Kidney (tissue), 14 donors: ENCODE data around the gene TMEM238L. TPM values are rescaled to one million over a fixed set of nuclear protein-coding genes. Genes with fewer than 3 reads are reported as not detected.

Experiments used
- DNase-seq, 5 donors: peaks; one replicate each; pipeline ENCODE4 v3.0.0-alpha.2; 2013 to 2020
- FAIRE-seq: peaks from 2 replicates; lab custom pipeline; 2012; peaks lifted over from hg19 to GRCh38; lab: Jason Lieb, UNC
- H3K27ac ChIP-seq, 2 donors: one replicate each; pipeline ENCODE4 v1.7.0; 2013; ENCODE audit warnings: low read depth in 2 of 2, low read length in 2 of 2, inconsistent platforms in 1 of 2
- H3K27me3 ChIP-seq: one replicate; pipeline ENCODE4 v1.7.1; 2013; ENCODE audit warnings: low read length, inconsistent platforms; ENCODE audit not compliant: control insufficient read depth, insufficient read depth
- H3K36me3 ChIP-seq, 3 donors: one replicate each; pipeline versions ENCODE4 v1.7.0 to v1.7.1; 2013; ENCODE audit warnings: low read length in 3 of 3, control low read depth in 1 of 3, inconsistent platforms in 1 of 3; ENCODE audit not compliant: insufficient read depth in 3 of 3, control insufficient read depth in 2 of 3
- H3K4me1 ChIP-seq, 3 donors: one replicate each; pipeline versions ENCODE4 v1.7.0 to v1.7.1; 2013; ENCODE audit warnings: low read length in 3 of 3, inconsistent platforms in 1 of 3, low read depth in 1 of 3; ENCODE audit not compliant: control insufficient read depth in 2 of 3, insufficient read depth in 2 of 3
- H3K4me3 ChIP-seq, 3 donors: one replicate each; pipeline versions ENCODE4 v1.7.0 to v1.8.1; 2013; ENCODE audit warnings: low read length in 3 of 3, control low read depth in 1 of 3, inconsistent platforms in 1 of 3
- H3K9ac ChIP-seq, 3 donors: one replicate each; pipeline versions ENCODE4 v1.7.0 to v1.7.1; 2013; ENCODE audit warnings: low read length in 3 of 3, control low read depth in 1 of 3, inconsistent platforms in 1 of 3
- H3K9me3 ChIP-seq, 3 donors: one replicate each; pipeline versions ENCODE4 v1.7.0 to v1.7.1; 2013; ENCODE audit warnings: low read length in 3 of 3, control low read depth in 1 of 3, inconsistent platforms in 1 of 3; ENCODE audit not compliant: control insufficient read depth in 2 of 3, insufficient read depth in 1 of 3
- CTCF ChIP-seq: IDR thresholded peaks from 3 replicates; pipeline ENCODE4 v1.5.1; 2012; ENCODE audit warnings: mild to moderate bottlenecking, moderate library complexity, borderline replicate concordance; ENCODE audit not compliant: insufficient read depth; ENCODE audit errors: extremely low read depth
- intact Hi-C: fragments of 100-400 bp; cut with DNase I; formaldehyde crosslinking; loops from one replicate; pipeline ENCODE4 v1.11.1; 2022
- polyA plus RNA-seq: library from polyadenylated mRNA; stranded (reverse); fragments of 350-450 nt; fragmentation: Illumina TruSeq; extraction: RNeasy Lipid Tissue Mini Kit (QIAGEN cat#74804); gene quantifications from one replicate; pipeline ENCODE4 v1.2.3, GENCODE V29; 2014; ENCODE audit warnings: low read depth, low replicate concordance; ENCODE audit not compliant: insufficient read depth
- total RNA-seq: library from RNA; stranded (reverse); fragmentation: NEBNext Ultra II Directional; extraction: Animal tissue kit (Norgen Biotek cat#: 25700); gene quantifications from one replicate; pipeline ENCODE4 v1.2.1, GENCODE V29; 2021
- donor health status: control.
- donor health status: control.
- donor health status: control.
- donor health status: control.
- donor health status: control.
- donor health status: DM: yes; HTN: yes; CAD: no.
- donor health status: Normal renal cell carcinoma (clear cell type).

TMEM238L gene
- total and polyA plus RNA-seq, 2 donors from 2014 or later: 0.47 to 3.2 TPM

GRCh38 chr17:10777890-10778289, 26.0 kb downstream of the TMEM238L start:
- DNase-seq (no peak), FAIRE-seq (no peak)
- H3K9ac ChIP-seq: no peak overlapping the region
- TF ChIP-seq CTCF: no peak
- no peak overlapping the region for H3K27ac ChIP-seq
- no peaks in the 10 kb centered on the region for H3K36me3 ChIP-seq
- H3K27me3 ChIP-seq: no peaks in the 10 kb centered on the region
- intact Hi-C loops: no loop called here
- H3K4me1 ChIP-seq: no peaks in the 10 kb centered on the region
- no peaks in the 10 kb centered on the region for H3K9me3 ChIP-seq
- H3K4me3 ChIP-seq: no peak overlapping the region

GRCh38 chr17:10777131-10777807, 26.6 kb downstream of the TMEM238L start:
- no peak for FAIRE-seq
- H3K27ac ChIP-seq: no peak overlapping the region
- peaks cover 0 to 1% (median 0%) of the 10 kb centered on the region in 3 donors for H3K9me3 ChIP-seq
- no peak overlapping the region for H3K9ac ChIP-seq
- intact Hi-C loops: no loop called here
- H3K27me3 ChIP-seq: no peaks in the 10 kb centered on the region
- no peak overlapping the region for H3K4me3 ChIP-seq
- DNase-seq: peak in 1 of 5 donors; percentile 5
- no peaks in the 10 kb centered on the region for H3K36me3 ChIP-seq
- no peak for TF ChIP-seq CTCF
- H3K4me1 ChIP-seq: no peaks in the 10 kb centered on the region

- no peak overlapping the region for H3K9ac ChIP-seq
- no peak overlapping the region for H3K4me3 ChIP-seq
- intact Hi-C loops: no loop called here
- H3K27ac ChIP-seq: no peak overlapping the region
- TF ChIP-seq CTCF: no peak
- peaks cover 0 to 5% (median 0%) of the 10 kb centered on the region in 3 donors for H3K9me3 ChIP-seq
- H3K27me3 ChIP-seq: no peaks in the 10 kb centered on the region
- FAIRE-seq (no peak), DNase-seq (no peak)
- H3K4me1 ChIP-seq: no peaks in the 10 kb centered on the region
- no peaks in the 10 kb centered on the region for H3K36me3 ChIP-seq
These were observed 27.5 kb downstream of the TMEM238L start for GRCh38 chr17:10776381-10776780.
